Epithelial cell of proximal tubule (primary cell): ENCODE results near the gene CPT1C. TPM values are rescaled to one million over a fixed set of nuclear protein-coding genes. Genes with fewer than 3 reads are reported as not detected.

Experiments
- DNase-seq: peaks from one replicate; pipeline ENCODE4 v3.0.0-alpha.2; 2011; ENCODE audit warnings: low read depth
- H3K4me3 ChIP-seq: 2 replicates; pipeline ENCODE4 v1.5.1; 2011; ENCODE audit warnings: low read depth, mild to moderate bottlenecking, low read length
- total RNA-seq: library from RNA; depleted of rRNA; stranded (reverse); fragments of >200 nt; gene quantifications from 2 replicates; pipeline ENCODE4 v1.2.3, GENCODE V29; 2015
- TF ChIP-seq, protein P1 (sequence below): conservative IDR thresholded peaks from 2 replicates; pipeline ENCODE4 v1.5.1; 2012; ENCODE audit warnings: low read depth, mild to moderate bottlenecking, low read length

The CPT1C gene
- total RNA-seq, 1 donor from 2014 or later: 9.9 TPM

GRCh38 chr19:49646586-49646985 is 44.3 kb upstream of the CPT1C start:
- TF ChIP-seq, protein P1, sequence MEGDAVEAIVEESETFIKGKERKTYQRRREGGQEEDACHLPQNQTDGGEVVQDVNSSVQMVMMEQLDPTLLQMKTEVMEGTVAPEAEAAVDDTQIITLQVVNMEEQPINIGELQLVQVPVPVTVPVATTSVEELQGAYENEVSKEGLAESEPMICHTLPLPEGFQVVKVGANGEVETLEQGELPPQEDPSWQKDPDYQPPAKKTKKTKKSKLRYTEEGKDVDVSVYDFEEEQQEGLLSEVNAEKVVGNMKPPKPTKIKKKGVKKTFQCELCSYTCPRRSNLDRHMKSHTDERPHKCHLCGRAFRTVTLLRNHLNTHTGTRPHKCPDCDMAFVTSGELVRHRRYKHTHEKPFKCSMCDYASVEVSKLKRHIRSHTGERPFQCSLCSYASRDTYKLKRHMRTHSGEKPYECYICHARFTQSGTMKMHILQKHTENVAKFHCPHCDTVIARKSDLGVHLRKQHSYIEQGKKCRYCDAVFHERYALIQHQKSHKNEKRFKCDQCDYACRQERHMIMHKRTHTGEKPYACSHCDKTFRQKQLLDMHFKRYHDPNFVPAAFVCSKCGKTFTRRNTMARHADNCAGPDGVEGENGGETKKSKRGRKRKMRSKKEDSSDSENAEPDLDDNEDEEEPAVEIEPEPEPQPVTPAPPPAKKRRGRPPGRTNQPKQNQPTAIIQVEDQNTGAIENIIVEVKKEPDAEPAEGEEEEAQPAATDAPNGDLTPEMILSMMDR: no peak
- DNase-seq: no peak
- H3K4me3 ChIP-seq: no peak overlapping the region

DNA sequence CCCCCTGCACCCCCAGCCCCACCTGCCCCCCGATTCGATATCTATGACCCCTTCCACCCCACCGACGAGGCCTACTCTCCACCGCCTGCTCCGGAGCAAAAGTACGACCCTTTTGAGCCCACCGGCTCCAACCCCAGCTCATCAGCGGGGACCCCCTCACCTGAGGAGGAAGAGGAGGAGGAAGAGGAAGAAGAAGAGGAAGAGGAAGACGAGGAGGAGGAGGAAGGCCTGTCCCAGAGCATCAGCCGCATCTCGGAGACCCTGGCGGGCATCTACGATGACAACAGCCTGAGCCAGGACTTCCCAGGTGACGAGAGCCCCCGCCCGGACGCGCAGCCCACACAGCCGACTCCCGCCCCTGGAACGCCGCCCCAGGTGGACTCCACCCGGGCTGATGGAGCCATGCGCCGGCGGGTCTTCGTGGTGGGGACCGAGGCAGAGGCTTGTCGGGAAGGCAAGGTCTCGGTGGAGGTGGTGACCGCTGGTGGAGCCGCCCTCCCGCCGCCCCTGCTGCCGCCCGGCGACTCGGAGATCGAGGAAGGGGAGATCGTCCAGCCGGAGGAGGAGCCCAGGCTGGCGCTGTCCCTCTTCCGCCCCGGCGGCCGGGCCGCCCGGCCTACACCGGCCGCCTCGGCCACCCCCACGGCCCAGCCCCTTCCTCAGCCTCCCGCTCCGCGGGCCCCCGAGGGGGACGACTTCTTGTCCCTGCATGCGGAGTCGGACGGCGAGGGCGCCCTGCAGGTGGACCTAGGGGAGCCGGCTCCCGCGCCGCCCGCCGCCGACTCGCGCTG is 39.7 kb upstream of the CPT1C start:
- TF ChIP-seq, protein P1: no peak

GRCh38 chr19:49651820-49652550 is 38.9 kb upstream of the CPT1C start:
- no peak overlapping the region for H3K4me3 ChIP-seq
- TF ChIP-seq, protein P1: no peak
- no peak for DNase-seq

More for the DNA sequence above, 39.7 kb upstream of the CPT1C start:
- DNase-seq: no peak
- no peak overlapping the region for H3K4me3 ChIP-seq

DNA sequence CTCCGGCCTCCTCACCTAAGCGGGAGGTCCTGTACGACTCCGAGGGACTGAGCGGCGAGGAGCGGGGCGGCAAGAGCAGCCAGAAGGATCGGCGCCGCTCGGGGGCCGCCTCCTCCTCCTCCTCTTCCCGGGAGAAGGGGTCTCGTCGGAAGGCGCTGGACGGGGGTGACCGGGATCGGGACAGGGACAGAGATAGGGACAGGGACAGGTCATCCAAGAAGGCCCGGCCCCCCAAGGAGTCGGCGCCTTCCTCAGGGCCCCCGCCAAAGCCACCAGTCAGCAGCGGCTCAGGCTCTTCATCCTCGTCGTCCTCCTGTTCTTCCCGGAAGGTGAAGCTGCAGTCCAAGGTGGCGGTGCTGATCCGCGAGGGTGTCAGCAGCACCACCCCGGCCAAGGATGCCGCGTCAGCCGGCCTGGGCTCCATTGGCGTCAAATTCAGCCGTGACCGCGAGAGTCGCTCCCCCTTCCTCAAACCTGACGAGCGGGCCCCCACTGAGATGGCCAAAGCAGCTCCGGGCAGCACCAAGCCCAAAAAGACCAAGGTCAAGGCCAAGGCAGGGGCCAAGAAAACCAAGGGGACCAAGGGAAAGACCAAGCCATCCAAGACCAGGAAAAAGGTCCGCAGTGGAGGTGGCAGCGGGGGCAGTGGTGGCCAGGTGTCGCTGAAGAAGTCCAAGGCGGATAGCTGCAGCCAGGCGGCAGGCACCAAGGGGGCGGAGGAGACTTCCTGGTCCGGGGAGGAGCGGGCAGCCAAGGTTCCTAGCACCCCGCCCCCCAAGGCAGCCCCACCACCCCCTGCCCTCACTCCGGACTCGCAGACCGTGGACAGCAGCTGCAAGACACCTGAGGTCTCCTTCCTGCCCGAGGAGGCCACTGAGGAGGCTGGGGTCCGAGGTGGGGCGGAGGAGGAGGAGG is 38.1 kb upstream of the CPT1C start:
- TF ChIP-seq, protein P1: no peak
- no peak for DNase-seq
- no peak overlapping the region for H3K4me3 ChIP-seq

- H3K4me3 ChIP-seq: no peak overlapping the region
- no peak for DNase-seq
- TF ChIP-seq, protein P1: no peak
These were observed 37.5 kb upstream of the CPT1C start for GRCh38 chr19:49653466-49653806.

DNA sequence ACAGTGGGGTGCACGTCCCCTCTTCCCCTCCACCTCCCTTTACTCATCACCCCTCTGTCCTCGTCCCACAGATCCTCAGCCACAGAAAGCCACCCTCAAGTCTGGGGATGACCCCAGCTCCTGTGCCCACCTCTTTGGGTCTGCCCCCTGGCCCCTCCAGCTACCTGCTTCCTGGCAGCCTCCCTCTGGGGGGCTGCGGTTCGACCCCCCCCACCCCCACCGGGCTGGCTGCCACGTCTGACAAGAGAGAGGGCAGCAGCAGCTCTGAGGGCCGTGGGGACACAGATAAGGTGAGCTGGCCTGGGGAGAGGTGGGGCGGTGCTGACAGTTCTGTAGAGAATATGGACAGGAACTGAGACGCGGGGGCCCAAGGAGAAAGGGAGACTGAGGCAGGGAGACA is 36.3 kb upstream of the CPT1C start:
- no peak overlapping the region for H3K4me3 ChIP-seq
- TF ChIP-seq, protein P1: no peak

More for the DNA sequence above, 36.3 kb upstream of the CPT1C start:
- DNase-seq: no peak
